ENCODE data around the gene LRRK1. TPM values are rescaled to one million over a fixed set of nuclear protein-coding genes. Genes with fewer than 3 reads are reported as not detected.

The LRRK1 gene
- total and polyA plus RNA-seq, 2 experiments from 2014 or later = 6.2 to 6.4 TPM

DNA sequence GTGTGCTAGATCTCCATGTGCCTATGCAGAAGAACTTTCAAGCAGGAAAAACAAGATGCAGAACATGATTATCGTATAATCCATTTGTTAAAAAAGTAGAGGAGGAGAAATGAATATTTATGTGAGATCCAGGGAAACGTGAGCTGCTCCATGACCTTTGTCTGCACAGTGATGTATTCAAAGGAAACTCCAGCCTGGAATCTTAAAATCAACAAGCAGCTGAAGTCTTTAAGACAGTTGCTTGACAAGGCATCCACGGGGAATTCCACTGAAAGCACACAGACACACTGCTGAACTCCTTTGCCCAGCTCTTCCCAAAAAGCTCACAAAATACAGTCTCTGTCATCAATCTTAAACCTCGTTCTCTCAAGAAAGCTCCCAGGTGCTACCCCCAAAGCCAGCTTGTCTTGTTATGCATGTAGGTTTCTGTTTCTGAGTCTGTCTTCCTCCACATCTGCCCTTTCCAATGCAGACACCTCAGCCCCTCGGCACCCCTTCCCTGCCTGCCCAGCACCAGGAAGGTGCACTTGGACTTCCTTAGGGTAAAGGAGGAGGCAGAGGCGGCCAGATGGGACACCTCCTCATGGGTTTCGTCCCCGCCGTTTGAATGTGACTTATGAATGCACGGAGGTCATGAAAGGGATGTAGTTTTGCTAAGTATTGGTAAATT is 28.7 kb downstream of the LRRK1 start:
- Histone ChIP-seq H3K4me3 (no peak overlapping the region), H3K9me2 (ENCODE audit: insufficient read depth) (no peaks in the 10 kb centered on the region), H3K4me1 (ENCODE audit: insufficient read depth) (peaks cover 17% of the 10 kb centered on the region), H4K20me1 (ENCODE audit: insufficient read depth) (no peaks in the 10 kb centered on the region), H3K9ac (no peak overlapping the region), H3K27me3 (replicated peaks; ENCODE audit: insufficient read depth) (no peaks in the 10 kb centered on the region), H3K4me2 (ENCODE audit: unreplicated experiment) (no peak overlapping the region), H2AFZ (no peak overlapping the region), H3K79me2 (ENCODE audit: insufficient read depth) (no peaks in the 10 kb centered on the region), H3F3A (ENCODE audit: insufficient read depth) (0 out of 2 replicates have a peak, but pooled peaks cover 6% of the 10 kb centered on the region), H3K9me3 (ENCODE audit: low read depth) (no peaks in the 10 kb centered on the region), H3K36me3 (ENCODE audit: low read depth) (peaks cover 3% of the 10 kb centered on the region; the same call in 1 of the 2 replicates), H3K27ac (no peak overlapping the region)
- TF ChIP-seq EZH2 (IDR thresholded peaks at IDR 0.05; ENCODE audit: insufficient read depth, poor library complexity, severe bottlenecking) (no peak), EZH2phosphoT487 (IDR thresholded peaks at IDR 0.05; ENCODE audit: insufficient read depth, low read depth) (no peak)
- WGBS, 2 experiments (ENCODE audit: low coverage in 1 of 2, low lambda C conversion rate in 2 of 2, missing lambda C conversion rate in 2 of 2) = 82 to 83% methylated on average over 10 of the region's 10 CpGs
- in situ Hi-C loops (cut with MboI) = no loop called here
- DNase-seq = no peak

DNA sequence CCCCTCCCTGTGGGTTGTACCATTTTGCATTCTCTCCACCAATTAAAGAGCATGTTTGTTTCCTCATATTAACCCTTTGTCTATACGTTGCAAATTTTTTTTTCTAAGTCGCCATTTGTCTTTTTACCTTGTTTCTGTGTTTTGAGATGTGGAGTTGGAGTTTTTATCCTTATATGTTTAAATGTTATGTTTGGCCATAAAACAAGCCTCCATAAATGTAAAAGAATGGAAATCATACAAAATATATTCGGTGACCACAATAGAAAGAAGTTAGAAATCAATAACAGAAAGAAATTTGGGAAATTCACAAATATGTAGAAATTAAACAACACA is 29.2 kb downstream of the LRRK1 start:
- H3K4me1 ChIP-seq (ENCODE audit: insufficient read depth) = peaks cover 12% of the 10 kb centered on the region
- in situ Hi-C loops (cut with MboI) = no loop called here
- TF ChIP-seq EZH2phosphoT487 (IDR thresholded peaks at IDR 0.05; ENCODE audit: insufficient read depth, low read depth) (no peak), EZH2 (IDR thresholded peaks at IDR 0.05; ENCODE audit: insufficient read depth, poor library complexity, severe bottlenecking) (no peak)
- no peak overlapping the region for H3K4me3 ChIP-seq
- no peak overlapping the region for H3K27ac ChIP-seq
- H4K20me1 ChIP-seq (ENCODE audit: insufficient read depth) = no peaks in the 10 kb centered on the region
- no peaks in the 10 kb centered on the region for H3K9me2 ChIP-seq (ENCODE audit: insufficient read depth)
- 0 out of 2 replicates have a peak, but pooled peaks cover 3% of the 10 kb centered on the region for H3F3A ChIP-seq (ENCODE audit: insufficient read depth)
- no peaks in the 10 kb centered on the region for H3K27me3 ChIP-seq (replicated peaks; ENCODE audit: insufficient read depth)
- peaks cover 3% of the 10 kb centered on the region; the same call in 1 of the 2 replicates for H3K36me3 ChIP-seq (ENCODE audit: low read depth)
- no peaks in the 10 kb centered on the region for H3K9me3 ChIP-seq (ENCODE audit: low read depth)
- DNase-seq = no peak
- H3K9ac ChIP-seq = no peak overlapping the region
- no peak overlapping the region for H3K4me2 ChIP-seq (ENCODE audit: unreplicated experiment)
- 96 to 99% methylated on average over 3 of the region's 3 CpGs for WGBS, 2 experiments (ENCODE audit: low coverage in 1 of 2, low lambda C conversion rate in 2 of 2, missing lambda C conversion rate in 2 of 2)
- H3K79me2 ChIP-seq (ENCODE audit: insufficient read depth) = no peaks in the 10 kb centered on the region
- no peak overlapping the region for H2AFZ ChIP-seq

DNA sequence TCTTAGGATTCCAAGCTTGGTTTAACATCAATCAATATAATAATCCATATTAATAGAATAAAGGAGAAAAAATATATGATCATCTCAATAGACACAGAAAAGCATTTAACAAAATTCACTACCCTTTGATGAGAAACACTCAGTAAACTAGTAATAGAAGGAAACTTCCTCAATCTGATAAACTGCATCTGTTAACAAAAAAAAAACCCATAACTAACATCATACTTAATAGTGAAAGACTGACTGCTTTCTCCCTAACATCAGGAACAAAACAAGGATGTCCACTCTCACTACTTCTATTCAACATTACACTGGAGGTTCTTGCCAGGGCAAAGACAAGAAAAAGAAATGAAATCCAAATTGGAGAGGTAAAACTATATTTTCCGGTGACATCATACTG is 30.5 kb downstream of the LRRK1 start:
- no peak for TF ChIP-seq EZH2phosphoT487 (IDR thresholded peaks at IDR 0.05; ENCODE audit: insufficient read depth, low read depth)
- TF ChIP-seq EZH2 (IDR thresholded peaks at IDR 0.05; ENCODE audit: insufficient read depth, poor library complexity, severe bottlenecking) = no peak
- Histone ChIP-seq H3K36me3 (ENCODE audit: low read depth) (peaks cover 3% of the 10 kb centered on the region; the same call in 1 of the 2 replicates), H3K4me2 (ENCODE audit: unreplicated experiment) (no peak overlapping the region), H3K79me2 (ENCODE audit: insufficient read depth) (peaks cover 6% of the 10 kb centered on the region; the same call in 1 of the 2 replicates), H3F3A (ENCODE audit: insufficient read depth) (no peaks in the 10 kb centered on the region), H4K20me1 (ENCODE audit: insufficient read depth) (no peaks in the 10 kb centered on the region), H3K9ac (no peak overlapping the region), H3K9me2 (ENCODE audit: insufficient read depth) (no peaks in the 10 kb centered on the region), H3K27ac (no peak overlapping the region), H2AFZ (no peak overlapping the region), H3K27me3 (replicated peaks; ENCODE audit: insufficient read depth) (no peaks in the 10 kb centered on the region), H3K9me3 (ENCODE audit: low read depth) (no peaks in the 10 kb centered on the region), H3K4me3 (no peak overlapping the region), H3K4me1 (ENCODE audit: insufficient read depth) (peaks cover 3% of the 10 kb centered on the region; the same call in 1 of the 2 replicates)
- WGBS, 2 experiments (ENCODE audit: low coverage in 1 of 2, low lambda C conversion rate in 2 of 2, missing lambda C conversion rate in 2 of 2) = 64 to 65% methylated on average over 1 of the region's 1 CpG
- in situ Hi-C loops (cut with MboI) = no loop called here
- DNase-seq = no peak

DNA sequence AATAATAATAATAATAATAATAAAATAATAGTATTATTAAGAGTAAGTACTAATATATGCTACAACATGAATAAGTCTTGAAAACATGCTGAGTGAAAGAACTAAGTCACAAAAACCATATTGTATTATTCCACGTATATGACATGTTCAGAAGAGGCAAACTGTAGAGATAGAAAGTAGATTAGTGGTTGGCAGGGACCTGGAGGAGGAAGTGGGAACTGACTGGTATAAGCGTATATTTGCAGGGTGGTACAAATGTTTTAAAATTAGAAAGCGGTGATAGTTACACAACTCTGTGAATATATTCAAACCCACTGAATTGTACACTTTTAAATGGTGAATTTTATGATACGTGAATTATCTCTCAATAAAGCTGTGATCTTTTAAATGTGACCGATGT is 32.8 kb downstream of the LRRK1 start:
- Histone ChIP-seq H3K9me2 (ENCODE audit: insufficient read depth) (no peaks in the 10 kb centered on the region), H2AFZ (no peak overlapping the region), H3K9ac (no peak overlapping the region), H3K4me3 (no peak overlapping the region), H3K27ac (no peak overlapping the region), H3F3A (ENCODE audit: insufficient read depth) (no peaks in the 10 kb centered on the region), H3K79me2 (ENCODE audit: insufficient read depth) (peaks cover 26% of the 10 kb centered on the region), H3K27me3 (replicated peaks; ENCODE audit: insufficient read depth) (no peaks in the 10 kb centered on the region), H4K20me1 (ENCODE audit: insufficient read depth) (no peaks in the 10 kb centered on the region), H3K36me3 (ENCODE audit: low read depth) (peaks cover 3% of the 10 kb centered on the region; the same call in 1 of the 2 replicates), H3K4me1 (ENCODE audit: insufficient read depth) (no peaks in the 10 kb centered on the region), H3K9me3 (ENCODE audit: low read depth) (no peaks in the 10 kb centered on the region), H3K4me2 (ENCODE audit: unreplicated experiment) (no peak overlapping the region)
- 94 to 97% methylated on average over 5 of the region's 5 CpGs for WGBS, 2 experiments (ENCODE audit: low coverage in 1 of 2, low lambda C conversion rate in 2 of 2, missing lambda C conversion rate in 2 of 2)
- in situ Hi-C loops (cut with MboI) = no loop called here
- DNase-seq = no peak
- TF ChIP-seq EZH2phosphoT487 (IDR thresholded peaks at IDR 0.05; ENCODE audit: insufficient read depth, low read depth) (no peak), EZH2 (IDR thresholded peaks at IDR 0.05; ENCODE audit: insufficient read depth, poor library complexity, severe bottlenecking) (no peak)
